ENCODE results near the gene MN1.
"Not testable (repeated sequence)": the region's sequence is repeated elsewhere in the genome, so short reads cannot be mapped to it uniquely, and the experiment has no call there.

Gene MN1

DNA sequence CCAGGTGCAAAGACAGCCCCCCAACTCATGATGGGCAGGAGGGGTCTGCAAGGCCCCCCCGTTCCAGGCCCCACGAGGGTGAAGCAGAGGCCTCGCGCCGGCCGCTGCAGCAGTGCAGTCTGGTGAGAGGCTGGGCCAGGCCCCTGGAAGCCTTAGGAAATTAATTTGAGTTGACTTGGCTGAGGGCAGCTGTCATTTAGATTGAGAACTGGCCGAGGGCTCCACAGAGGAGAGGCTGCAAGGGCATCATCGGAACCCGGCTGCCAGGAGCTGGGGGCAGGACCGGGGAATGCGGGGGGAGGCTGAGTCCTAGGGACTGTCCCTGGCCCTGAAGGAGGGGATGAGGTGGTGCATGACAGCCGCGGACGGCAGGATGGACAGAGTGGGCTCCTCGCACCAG is 39.9 kb downstream of the MN1 start:
- no peak for DNase-seq (ENCODE audit: low read depth in 3 of 3)

DNA sequence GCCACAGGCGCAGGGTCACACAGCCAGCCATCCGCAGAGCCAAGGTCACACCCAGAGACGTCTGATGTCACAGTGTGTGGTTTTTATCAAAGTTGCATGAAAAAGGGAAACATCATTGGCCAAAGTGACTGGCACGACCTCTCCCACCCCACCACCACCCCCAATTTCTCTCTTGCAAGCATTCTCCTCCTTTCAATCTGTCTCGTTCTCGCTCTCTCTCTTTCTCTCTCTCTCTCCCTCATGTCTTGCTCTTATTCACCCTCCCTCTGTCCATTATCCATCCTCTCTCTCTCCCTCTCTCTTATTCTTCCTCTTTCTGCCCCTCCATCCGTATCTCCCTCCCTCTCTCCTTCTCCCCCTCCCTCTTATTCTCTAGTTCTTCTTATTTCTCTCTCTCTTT is 40.6 kb downstream of the MN1 start:
- no peak for DNase-seq (ENCODE audit: low read depth in 3 of 3)

DNA sequence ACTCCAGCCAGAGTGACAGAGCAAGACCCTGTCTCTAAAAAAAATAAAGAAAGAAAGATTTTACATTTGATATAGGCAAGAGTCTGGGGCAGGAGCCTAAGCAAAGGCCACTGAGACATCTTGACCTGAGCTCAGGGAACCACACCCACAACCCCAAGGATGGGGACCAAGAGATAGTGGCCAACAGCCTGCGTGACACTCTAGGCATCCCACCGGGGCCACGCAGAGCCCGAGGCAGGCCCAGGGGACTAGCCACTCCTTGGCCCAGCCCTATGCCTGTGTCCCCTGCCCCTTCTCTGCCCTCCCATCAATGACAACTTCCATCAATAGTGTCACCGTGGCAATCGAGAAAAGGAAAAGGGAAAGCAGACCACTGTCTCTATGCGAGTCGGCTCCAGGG is 41.1 kb downstream of the MN1 start:
- no peak for DNase-seq (ENCODE audit: low read depth in 3 of 3)

DNA sequence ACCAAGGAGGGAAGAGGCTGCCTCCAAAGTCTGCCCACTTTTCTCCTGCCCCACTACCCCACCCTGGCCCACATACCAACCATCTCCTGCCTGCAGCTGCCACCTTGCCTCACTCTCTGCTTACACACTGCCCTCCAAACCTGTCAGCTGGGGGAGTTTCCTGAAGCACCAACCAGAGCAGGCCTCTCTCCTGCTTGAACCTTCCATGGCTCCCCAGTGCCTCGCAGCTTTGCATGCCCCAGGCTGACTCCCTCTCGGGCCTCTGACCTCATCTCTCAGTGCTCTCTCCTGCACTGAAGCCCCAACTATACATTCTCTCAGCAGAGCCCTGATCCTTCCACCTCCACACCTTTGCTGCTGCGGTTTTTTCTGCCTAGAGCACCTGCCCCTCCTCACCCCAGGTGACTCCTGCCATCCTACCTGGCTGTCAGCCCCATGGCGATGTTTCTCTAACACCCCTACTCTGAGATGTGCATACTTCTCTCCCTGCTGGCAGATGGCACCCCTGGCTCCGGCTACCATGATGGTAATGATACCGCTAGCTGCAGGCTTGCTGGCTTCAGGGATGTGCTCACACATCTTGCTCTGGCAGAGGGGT is 43.5 kb downstream of the MN1 start:
- no peak for DNase-seq (ENCODE audit: low read depth in 3 of 3)

DNA sequence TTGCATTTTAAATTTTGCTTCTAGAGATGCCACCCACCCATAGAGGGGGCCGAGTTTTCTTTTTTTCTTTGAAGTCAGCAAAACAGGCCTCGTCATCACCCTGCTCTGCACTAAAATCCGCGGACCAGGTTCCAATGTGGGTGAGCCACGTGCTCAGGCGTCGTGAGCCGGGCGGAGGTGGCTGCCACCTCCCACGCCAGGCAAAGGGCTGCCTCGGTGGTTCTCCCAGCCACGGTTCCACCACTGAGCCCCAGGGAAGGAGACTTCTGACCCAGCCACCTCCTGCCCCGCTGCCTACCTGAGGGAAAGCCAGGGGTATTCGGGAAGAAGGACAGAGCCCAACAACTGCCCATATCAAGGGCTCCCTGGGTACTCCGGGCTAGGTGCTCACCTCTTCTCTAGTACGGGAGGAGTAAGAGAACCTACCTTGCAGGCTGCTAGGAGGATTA is 45.3 kb downstream of the MN1 start:
- DNase-seq (ENCODE audit: low read depth in 3 of 3) = no peak

DNA sequence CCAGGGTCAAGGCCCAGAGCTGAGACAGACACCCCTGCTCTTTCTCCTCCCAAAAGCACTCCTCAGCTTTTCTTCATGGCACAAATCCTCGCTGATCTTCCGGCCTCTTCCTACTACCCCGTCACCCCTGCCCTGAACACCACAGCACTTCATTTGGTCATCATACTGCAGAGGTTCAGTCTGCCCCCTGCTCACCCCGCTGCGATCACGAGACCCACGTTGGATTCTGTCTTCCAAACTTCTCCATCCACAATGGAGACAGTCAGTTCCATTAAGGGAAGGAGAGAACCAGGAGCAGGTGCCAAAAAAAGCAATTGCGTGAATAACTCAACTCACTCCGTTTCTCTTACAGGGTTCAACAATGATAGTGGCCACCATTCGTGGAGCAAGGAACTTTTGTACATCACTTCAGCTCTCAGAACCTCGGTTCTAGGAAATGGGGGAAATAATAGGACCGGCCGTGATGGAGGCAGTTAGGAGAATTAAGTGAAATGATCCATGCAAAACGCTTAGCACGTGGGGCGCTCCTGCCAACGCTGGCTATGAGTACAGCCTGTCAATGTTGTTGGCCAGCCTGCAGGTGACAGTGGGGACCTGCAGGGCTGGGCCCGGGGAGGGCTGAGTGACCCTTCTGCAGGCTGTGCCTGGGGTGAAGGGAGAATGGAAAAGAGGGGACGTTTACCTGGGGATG is 45.9 kb downstream of the MN1 start:
- DNase-seq (ENCODE audit: low read depth in 3 of 3) = no peak

DNA sequence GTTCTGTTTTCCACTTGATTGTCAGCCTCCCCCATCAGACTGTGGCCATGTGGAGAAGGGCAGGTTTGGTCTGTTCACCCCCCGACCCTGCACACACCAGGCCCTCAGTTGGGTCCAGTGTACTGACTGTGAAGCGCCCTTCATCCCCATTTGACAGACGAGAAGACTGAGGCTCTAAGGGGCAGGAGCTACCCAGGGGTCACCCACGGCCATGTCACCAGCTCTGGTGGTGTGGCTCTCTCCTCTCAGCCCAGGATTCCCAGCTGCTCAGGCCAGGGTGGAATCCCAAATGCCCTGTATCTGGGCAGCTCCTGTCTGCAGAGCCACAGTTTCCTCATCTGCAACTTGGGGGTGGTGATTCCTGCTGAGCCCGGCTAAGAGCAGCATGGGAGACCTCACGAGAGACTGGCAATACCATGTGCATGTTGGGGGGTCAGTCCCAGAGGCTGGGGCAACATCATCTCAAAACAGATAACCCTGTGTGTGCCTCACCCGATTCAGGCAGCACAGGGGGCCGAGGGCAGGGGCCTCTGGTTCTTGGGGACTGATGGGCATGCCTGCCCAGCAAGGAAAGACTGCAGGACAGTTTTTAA is 46.6 kb downstream of the MN1 start:
- no peak for DNase-seq (ENCODE audit: low read depth in 3 of 3)

DNA sequence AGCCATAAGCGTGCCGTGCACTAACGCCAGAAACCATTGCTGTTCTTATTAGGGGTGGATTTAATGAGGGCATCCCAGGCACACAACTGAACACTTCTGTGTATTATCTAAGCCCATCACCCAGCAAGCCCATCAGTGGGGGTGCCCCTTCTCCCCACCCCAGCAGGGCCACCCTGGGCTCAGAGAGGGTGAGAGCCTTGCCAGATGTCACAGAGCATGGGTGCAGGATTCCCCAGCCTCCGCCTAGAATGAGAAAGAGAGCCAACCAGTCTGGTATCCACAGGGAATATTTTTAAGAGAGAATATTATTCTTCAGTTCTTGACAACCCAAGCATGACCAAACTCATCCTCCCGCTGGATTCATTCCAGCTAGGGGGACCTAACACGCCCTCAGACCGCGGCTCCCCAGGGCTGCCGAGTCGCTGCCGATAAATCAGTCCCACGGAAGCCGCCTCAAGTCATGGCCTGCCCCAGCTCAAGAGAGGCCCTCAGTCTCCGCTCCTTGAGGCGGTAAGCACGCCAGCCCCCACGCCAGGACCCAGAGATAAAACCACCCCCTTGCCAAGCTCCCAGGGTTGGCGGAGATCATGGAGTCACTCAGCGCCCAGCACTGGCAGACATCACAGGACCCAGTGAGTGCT is 47.2 kb downstream of the MN1 start:
- no peak for DNase-seq (ENCODE audit: low read depth in 3 of 3)

DNA sequence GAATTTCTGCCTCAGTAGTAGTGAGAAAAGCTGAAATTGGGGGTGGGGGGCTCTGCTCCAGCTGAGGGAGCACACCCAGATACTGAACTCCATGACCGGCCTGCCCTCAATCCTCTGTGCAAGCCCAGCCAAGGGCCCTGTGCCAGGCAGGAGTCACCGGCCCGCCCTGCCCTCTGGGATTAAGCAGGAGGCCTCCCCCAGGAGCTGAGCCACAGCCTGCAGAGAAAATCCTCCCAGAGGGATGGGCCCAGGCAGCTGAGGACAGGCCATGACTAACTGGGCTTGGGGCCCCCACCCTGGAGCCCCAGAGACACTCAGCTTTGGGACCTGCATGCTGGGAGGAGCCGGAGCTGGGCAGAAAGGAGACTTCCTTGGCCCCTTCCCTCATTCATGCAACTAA is 48.8 kb downstream of the MN1 start:
- no peak for DNase-seq (ENCODE audit: low read depth in 3 of 3)

DNA sequence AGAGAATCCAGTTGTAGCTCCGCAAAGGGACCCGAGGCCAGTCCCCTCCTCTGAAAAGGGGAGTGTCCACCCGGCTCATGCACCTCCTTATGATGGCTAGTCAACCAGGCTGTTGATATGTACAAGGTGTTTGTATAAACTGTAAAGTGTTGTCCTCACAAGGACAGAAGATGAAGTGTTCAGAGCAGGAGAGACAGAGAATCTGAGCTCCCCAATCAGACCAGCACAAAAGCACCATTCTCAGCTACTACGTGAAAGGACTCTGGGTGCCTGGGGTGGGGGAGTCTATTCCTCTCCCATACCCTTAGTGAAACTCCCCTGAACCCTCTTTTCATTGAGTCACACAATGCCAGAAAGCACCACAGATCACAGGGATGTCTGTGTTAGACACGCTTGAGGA is 49.4 kb downstream of the MN1 start:
- DNase-seq (ENCODE audit: low read depth in 3 of 3) = no peak

DNA sequence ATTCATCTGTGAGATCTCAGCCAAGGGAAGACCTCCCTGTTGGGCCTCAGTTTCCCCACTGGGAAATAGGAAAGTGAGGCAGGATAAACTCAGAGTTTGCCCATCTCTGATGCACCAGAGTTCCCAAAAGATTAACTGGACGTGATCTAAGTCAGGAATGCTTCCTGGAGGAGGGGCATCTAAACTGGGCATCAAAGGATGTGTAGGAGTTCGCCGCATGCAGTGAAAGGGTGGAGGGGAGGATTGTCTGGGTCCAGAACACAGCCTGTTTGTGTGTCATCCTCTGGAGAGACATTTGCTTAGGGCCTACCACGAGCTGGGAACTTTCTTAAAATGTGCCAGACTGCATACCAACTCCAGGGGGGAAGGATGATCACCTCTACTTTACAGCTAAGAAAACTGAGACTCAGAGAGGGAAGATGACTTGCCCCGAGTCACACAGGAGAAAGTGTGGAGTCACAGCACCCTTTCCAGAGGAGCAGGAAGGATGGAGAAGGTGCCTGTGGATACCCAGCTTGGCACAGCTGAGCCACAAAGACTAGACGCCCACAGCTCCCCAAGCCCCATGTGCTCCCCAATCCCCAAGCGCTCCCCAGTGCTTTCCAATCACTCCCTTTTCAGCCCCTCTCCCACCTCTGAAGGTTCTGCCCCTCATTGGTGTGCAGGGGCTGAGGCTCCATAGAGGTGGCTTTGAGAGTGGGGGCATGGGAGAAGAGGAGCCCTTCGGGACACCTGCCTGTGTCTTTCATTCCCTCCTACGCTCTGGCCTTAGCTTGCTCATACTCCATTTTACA is 50.1 kb downstream of the MN1 start:
- DNase-seq (ENCODE audit: low read depth in 3 of 3) = no peak

DNA sequence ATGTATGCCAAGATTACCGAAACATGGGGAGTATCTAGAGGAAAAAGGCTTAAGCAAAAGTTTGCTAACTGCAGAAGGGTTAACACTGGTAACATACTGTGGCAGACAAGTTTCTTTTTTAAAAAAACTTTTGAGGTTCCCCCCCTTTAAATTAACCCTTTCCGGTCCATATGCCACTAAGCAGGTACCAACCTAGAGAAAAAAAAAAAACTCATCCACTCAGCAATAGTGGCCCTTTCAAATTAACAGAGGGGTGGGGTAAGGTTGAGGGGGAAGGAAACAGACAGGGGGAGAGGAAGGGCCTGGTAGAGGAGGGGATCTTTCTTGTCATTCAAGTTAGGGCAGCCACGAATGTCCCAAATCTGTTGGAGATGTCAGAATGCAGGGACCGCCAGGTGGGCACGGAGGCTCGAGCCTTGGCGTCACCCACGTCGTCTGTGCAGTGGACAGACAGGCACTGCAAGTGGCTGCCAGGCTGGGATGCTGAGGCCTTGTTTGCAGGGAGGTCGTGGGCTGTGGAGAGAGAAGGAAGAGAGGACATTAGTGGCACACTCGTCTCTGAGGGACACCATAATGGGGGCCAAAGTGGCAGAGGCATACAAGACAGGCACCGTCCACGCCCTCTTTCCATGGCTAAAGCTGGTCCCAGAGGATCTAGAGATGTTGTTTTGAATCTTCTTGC is 50.8 kb downstream of the MN1 start:
- DNase-seq (ENCODE audit: low read depth in 3 of 3) = no peak

DNA sequence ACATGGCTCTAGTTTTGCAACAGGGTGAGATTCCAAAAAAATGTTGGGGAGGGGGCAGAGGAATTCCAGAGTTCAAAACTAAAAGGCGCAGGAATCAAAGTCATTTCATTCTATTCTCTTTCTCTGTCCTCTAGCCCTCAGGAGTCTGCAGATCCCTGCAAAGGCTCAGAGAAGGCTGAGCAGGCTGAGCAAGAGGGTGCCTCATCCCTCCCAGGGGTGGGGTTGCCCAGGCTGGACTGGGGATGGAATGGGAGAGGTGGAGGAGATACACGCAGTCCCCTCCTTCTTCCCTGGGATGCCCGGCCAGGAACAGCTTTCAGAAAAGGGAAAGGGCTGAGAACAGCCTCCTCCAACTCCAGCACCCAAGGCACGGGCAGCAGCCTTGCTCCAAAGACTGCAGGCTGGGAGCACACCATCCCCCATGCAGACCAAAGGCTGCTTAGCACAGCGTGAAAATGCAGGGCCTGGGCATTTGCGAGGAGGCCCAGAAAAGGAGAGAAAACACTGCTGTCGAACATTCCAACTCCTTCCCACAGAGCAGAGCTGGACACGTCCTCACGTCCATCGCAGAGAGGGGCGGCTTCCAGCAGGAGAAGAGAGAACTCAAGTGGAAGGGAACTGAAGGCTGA is 51.8 kb downstream of the MN1 start:
- DNase-seq (ENCODE audit: low read depth in 3 of 3) = no peak

DNA sequence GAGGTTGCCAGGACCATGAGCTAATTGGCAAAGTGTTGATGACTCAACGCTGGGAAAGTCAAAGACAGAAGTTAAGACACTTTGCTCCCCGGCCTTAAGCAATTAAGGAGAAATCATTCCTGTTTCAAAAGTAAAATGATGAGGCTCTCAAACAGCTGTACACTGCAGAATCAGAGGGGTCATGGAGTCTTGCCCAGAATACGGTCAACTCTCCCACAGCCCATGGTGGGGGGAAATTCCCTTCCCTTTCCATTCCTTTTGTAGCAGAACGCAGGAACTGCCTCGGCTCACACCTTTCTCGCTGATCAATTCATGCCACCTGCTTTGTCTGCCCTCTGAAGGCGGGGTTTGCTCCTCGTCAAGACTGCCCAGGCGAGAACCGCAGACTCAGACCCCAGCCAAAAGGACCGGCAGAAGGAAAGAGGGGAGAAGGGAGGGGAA is 52.8 kb downstream of the MN1 start:
- no peak for DNase-seq (ENCODE audit: low read depth in 3 of 3)

DNA sequence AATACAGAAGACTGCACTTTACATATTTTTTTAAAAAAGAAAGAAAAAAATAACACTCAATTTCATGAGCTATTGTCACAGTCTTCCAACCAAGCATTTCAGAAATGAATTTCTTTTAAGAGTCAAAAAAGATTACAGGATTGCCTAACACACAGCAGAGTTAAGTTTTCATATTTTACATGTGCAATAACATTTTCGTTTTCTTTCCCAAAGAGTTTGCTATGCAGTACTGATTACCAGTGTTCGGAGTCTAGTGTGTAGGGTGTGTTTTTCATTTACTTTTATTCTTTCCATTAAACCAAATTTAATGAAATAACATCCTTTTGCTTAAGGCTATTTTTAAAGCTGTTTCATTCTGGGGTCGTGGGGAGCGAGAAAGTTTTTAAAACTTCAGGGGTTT is 53.2 kb downstream of the MN1 start:
- no peak for DNase-seq (ENCODE audit: low read depth in 3 of 3)

DNA sequence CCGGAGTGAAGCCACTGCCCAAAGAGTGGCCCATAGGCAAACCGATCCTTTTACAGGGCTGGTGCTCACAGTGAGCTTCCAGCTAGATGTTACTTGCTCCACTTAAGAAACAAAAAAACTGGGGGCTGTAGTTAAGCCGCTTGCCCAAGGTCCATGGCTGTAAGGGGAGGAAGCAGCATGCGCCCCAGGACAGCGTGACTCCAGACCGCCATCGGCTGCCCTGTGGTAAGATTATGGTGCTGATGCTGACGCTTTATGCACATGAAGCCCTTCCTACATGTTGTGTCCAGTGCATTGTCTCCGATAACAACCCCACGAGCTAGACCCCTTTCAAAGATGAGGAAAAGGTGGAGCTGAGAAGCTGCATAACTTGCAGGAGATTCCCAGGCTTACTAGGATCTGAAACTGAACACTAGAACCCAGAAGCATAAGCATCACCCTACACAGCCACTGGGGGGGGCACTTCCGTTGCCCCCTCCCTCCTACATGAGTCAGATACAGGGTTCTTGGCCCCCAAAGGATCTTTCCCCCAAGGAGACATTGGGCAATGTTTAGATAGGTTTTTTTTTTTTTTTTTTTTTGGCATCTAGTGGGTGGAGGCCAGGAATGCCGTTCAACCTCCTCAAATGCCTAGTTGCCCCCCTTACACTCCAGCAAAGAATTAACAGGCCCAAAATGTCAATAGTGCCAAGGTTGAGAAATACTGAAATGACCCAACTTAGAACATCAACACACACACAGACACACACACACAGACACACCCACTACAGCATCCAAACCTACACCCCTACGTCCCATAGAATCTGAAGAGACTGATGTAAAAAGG is 53.9 kb downstream of the MN1 start:
- no peak for DNase-seq (ENCODE audit: low read depth in 3 of 3)

DNA sequence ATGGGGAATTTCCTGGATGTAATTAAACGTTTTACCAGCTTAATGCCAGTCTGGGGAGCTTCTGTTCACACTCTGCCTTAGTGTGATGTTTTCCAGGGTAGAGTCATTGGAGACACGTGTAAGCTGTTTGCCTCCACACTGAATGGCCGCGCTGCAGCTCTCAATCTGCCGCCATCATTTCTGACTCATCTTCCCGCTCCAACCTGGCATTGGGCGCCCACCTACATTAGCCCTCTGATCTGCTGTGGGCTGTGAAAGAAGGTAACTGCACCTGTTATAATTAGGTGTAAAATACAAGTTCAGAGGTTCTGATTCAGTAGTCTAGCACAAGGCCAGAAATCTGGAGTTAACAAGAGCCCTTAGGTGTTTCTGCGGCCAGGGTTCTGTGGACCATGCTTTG is 54.6 kb downstream of the MN1 start:
- DNase-seq (ENCODE audit: low read depth in 3 of 3) = no peak

DNA sequence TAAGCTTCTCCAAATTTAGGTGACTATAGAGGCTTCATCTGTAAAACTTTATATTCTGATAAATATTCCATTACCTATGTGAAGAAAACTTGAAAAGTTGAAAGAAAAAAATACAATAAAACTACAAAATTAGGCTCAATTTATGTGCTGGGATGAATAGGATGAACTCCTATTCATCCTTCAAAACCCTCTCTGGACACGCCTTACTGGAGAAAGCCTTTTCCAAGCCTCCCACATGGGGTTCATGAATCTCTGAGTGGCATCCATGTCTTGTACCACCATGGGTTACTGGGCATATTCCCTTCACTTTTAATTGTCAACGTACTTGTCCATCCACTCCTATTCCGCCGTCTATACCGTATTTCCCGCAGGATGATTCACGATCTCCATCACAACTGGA is 55.7 kb downstream of the MN1 start:
- DNase-seq (ENCODE audit: low read depth in 3 of 3) = no peak

DNA sequence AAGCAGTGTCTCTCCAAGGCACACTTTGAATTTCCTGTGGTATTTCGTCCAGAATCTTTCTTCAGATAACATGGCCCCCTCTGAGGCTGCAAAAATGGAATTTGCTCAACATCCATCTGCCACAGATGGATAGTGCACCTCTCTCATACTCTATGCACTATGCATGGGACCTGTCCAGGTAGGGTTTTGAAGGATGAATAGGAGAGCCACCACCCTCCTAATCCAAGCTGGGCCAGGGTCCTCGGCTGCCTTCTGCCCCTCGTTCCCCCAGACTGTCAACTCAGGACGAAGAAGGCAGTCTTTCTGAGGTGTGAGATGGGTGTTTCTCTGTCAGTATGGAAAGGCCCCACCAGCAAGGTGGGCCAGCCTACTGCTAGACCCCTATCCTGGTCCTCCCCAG is 56.4 kb downstream of the MN1 start:
- DNase-seq (ENCODE audit: low read depth in 3 of 3) = no peak

DNA sequence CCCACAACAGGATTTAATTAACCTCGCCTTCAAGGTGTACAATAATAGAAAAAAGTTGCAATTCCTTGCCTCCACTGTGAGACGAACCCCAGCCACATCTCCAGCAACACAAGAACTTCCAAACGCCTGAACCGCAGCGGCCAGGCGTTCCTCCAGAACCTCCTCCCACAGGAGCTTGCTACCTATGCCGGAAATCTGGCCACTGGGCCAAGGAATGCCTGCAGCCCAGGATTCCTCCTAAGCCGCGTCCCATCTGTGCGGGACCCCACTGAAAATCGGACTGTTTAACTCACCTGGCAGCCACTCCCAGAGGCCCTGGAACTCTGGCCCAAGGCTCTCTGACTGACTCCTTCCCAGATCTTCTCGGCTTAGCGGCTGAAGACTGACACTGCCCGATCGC is 57.5 kb downstream of the MN1 start:
- DNase-seq (ENCODE audit: low read depth in 3 of 3) = not testable (repeated sequence)
